Measurements from ENCODE around the gene GAMT.
A peak's percentile ranks its signal among the peaks of the same experiment; 100 is the strongest.

GAMT gene

GRCh38 chr19:1401138-1401888 lies at the start of gene GAMT:
GAMT (minus strand) TSS chr19:1401542; CDS start chr19:1401476, 66 bp downstream.
- CTCF ChIA-PET, result no interaction called here
- DNase-seq (ENCODE audit: extremely low spot score), result peak; percentile 72
- TF ChIP-seq LEF1 (IDR thresholded peaks at IDR 0.05; ENCODE audit: borderline replicate concordance) (no peak), FOXM1 (IDR thresholded peaks at IDR 0.05; ENCODE audit: borderline replicate concordance) (peak; percentile 16; the same call in 1 of the 2 replicates), L3MBTL2 (conservative IDR thresholded peaks at IDR 0.05) (0 out of 2 replicates have a peak, but pooled peaks have one; percentile 19)
- POLR2A ChIA-PET, result interaction anchor here (1.0 kb wide), 1 partner anchor 132 kb away, joined by 3 read pairs; the partner anchor contains the start of gene CIRBP

GRCh38 chr19:1449467-1450442 lies 48.4 kb upstream of the GAMT start, which contains the start of gene APC2:
APC2 (plus strand) TSS chr19:1450121; CDS start chr19:1453002, 2,881 bp downstream.
- peak; percentile 78 for DNase-seq (ENCODE audit: extremely low spot score)
- TF ChIP-seq FOXM1 (IDR thresholded peaks at IDR 0.05; ENCODE audit: borderline replicate concordance), result no peak
- TF ChIP-seq NFRKB (IDR thresholded peaks at IDR 0.05), result no peak
- ChIA-PET CTCF (interaction anchor here (0.5 kb wide), 1 partner anchor 97 kb away, joined by 4 read pairs; no protein-coding TSS in a partner anchor), POLR2A (no interaction called here)

GRCh38 chr19:1447944-1448343 lies 46.6 kb upstream of the GAMT start:
- ChIA-PET POLR2A (interaction anchor here (0.7 to 1.3 kb wide), 2 partner anchors 33 to 179 kb away, joined by 3 to 6 read pairs; partner anchors contain the start of gene CIRBP), CTCF (no interaction called here)
- TF ChIP-seq L3MBTL2 (conservative IDR thresholded peaks at IDR 0.05) (no peak), BHLHE40 (IDR thresholded peaks at IDR 0.05; ENCODE audit: borderline replicate concordance) (no peak), LEF1 (IDR thresholded peaks at IDR 0.05; ENCODE audit: borderline replicate concordance) (no peak), SP1 (IDR thresholded peaks at IDR 0.05) (no peak), ARNT (IDR thresholded peaks at IDR 0.05) (no peak), FOXK2 (IDR thresholded peaks at IDR 0.05) (no peak), SUZ12 (IDR thresholded peaks at IDR 0.05) (no peak), FOXM1 (IDR thresholded peaks at IDR 0.05; ENCODE audit: borderline replicate concordance) (no peak), CTBP1 (IDR thresholded peaks at IDR 0.05; ENCODE audit: borderline replicate concordance) (no peak), ZNF384 (IDR thresholded peaks at IDR 0.05) (no peak), ELF4 (IDR thresholded peaks at IDR 0.05) (no peak), PKNOX1 (IDR thresholded peaks at IDR 0.05) (no peak), TARDBP (IDR thresholded peaks at IDR 0.05) (no peak), FOXA1 (IDR thresholded peaks at IDR 0.05) (no peak), HDGF (IDR thresholded peaks at IDR 0.05; ENCODE audit: borderline replicate concordance) (no peak), NFRKB (IDR thresholded peaks at IDR 0.05) (no peak)
- DNase-seq (ENCODE audit: extremely low spot score), result no peak

- no peak for DNase-seq (ENCODE audit: extremely low spot score)
- no peak for TF ChIP-seq ELF4 (IDR thresholded peaks at IDR 0.05)
- no peak for TF ChIP-seq ARNT (IDR thresholded peaks at IDR 0.05)
- no peak for TF ChIP-seq CTBP1 (IDR thresholded peaks at IDR 0.05; ENCODE audit: borderline replicate concordance)
- no peak for TF ChIP-seq FOXK2 (IDR thresholded peaks at IDR 0.05)
- TF ChIP-seq PKNOX1 (IDR thresholded peaks at IDR 0.05), result no peak
- TF ChIP-seq FOXA1 (IDR thresholded peaks at IDR 0.05), result no peak
- TF ChIP-seq BHLHE40 (IDR thresholded peaks at IDR 0.05; ENCODE audit: borderline replicate concordance), result no peak
- no peak for TF ChIP-seq LEF1 (IDR thresholded peaks at IDR 0.05; ENCODE audit: borderline replicate concordance)
- TF ChIP-seq SUZ12 (IDR thresholded peaks at IDR 0.05), result no peak
- TF ChIP-seq NFRKB (IDR thresholded peaks at IDR 0.05), result no peak
- TF ChIP-seq TARDBP (IDR thresholded peaks at IDR 0.05), result no peak
- no peak for TF ChIP-seq HDGF (IDR thresholded peaks at IDR 0.05; ENCODE audit: borderline replicate concordance)
- no peak for TF ChIP-seq FOXM1 (IDR thresholded peaks at IDR 0.05; ENCODE audit: borderline replicate concordance)
- no peak for TF ChIP-seq ZNF384 (IDR thresholded peaks at IDR 0.05)
- no peak for TF ChIP-seq SP1 (IDR thresholded peaks at IDR 0.05)
- no peak for TF ChIP-seq L3MBTL2 (conservative IDR thresholded peaks at IDR 0.05)
- CTCF ChIA-PET, result no interaction called here
- POLR2A ChIA-PET, result interaction anchor here (0.7 to 1.3 kb wide), 2 partner anchors 34 to 179 kb away, joined by 3 to 6 read pairs; partner anchors contain the start of gene CIRBP
These were observed 46.2 kb upstream of the GAMT start for GRCh38 chr19:1447504-1447903.

GRCh38 chr19:1446713-1447481 lies 45.6 kb upstream of the GAMT start:
- ChIA-PET POLR2A (interaction anchor here (1.3 kb wide), 1 partner anchor 178 kb away, joined by 6 read pairs; the partner anchor contains the start of gene CIRBP), CTCF (no interaction called here)
- DNase-seq (ENCODE audit: extremely low spot score), result no peak
- TF ChIP-seq LEF1 (IDR thresholded peaks at IDR 0.05; ENCODE audit: borderline replicate concordance), result no peak
- TF ChIP-seq FOXK2 (IDR thresholded peaks at IDR 0.05), result no peak
- no peak for TF ChIP-seq FOXA1 (IDR thresholded peaks at IDR 0.05)
